K562 (cell line): ENCODE data around the gene RFPL3. TPM values are rescaled to one million over a fixed set of nuclear protein-coding genes. Genes with fewer than 3 reads are reported as not detected.

Experiments
- ATAC-seq: fragments of 200-7000 bp; cut with Tn5 transposase; 3 replicates; pipeline ENCODE4 v1.9.1; 2020; ENCODE audit warnings: moderate library complexity
- BruUV-seq: library from RNA; stranded (reverse); fragments of 400-500 nt; replicated peaks from 2 replicates; lab custom pipeline; 2021; lab: Mats Ljungman, UMichigan
- CTCF ChIA-PET: fragments of 300-600 bp; formaldehyde crosslinking; extraction: SDS; loops from one replicate; lab custom pipeline; 2021; ENCODE audit warnings: low intra/inter-chr PET ratio; lab: Yijun Ruan, JAX
- POLR2A ChIA-PET: fragments of 300-600, 350-650 bp; sonication (Branson Sonifier 250); formaldehyde crosslinking; extraction: SDS; loops from one replicate; lab custom pipeline; 2021; ENCODE audit warnings: antibody characterized with exemption, inconsistent platforms; lab: Yijun Ruan, JAX
- DNase-seq, 4 experiments: peaks; one replicate each; pipeline versions ENCODE4 v3.0.0 to v3.0.0-alpha.2; 2011 to 2018; ENCODE audit warnings: low spot score in 3 of 4, mixed read lengths in 3 of 4; ENCODE audit errors: extremely low read depth in 1 of 4
- FAIRE-seq: peaks from 2 replicates; lab custom pipeline; 2011; peaks lifted over from hg19 to GRCh38; lab: Jason Lieb, UNC
- H2AFZ ChIP-seq: 2 replicates; pipeline ENCODE4 v1.6.0; 2011; ENCODE audit warnings: low read depth, low read length, control low read depth, inconsistent platforms
- H3K27ac ChIP-seq: fragments of 200-600 bp; 3 replicates; pipeline ENCODE4 v1.8.0; 2011; ENCODE audit warnings: low read depth, mild to moderate bottlenecking, control low read depth, inconsistent platforms, low read length, moderate library complexity, mixed read lengths; ENCODE audit errors: extremely low read depth
- H3K27me3 ChIP-seq, 2 experiments: fragments of 300-600 bp in 1 of 2; 2 replicates in 1 of 2; 3 replicates in 1 of 2; pipeline versions ENCODE4 v1.6.0 to v1.8.0; 2011; ENCODE audit warnings: inconsistent platforms in 2 of 2, low read length in 2 of 2, mild to moderate bottlenecking in 1 of 2, mixed read lengths in 1 of 2, moderate library complexity in 1 of 2; ENCODE audit not compliant: control insufficient read depth in 2 of 2, insufficient read depth in 2 of 2
- H3K36me3 ChIP-seq: fragments of 300-600 bp; 3 replicates; pipeline ENCODE4 v1.8.0; 2011; ENCODE audit warnings: mild to moderate bottlenecking, low read length, inconsistent platforms; ENCODE audit not compliant: control insufficient read depth, insufficient read depth
- H3K4me1 ChIP-seq, 2 experiments: fragments of 200-600 bp in 1 of 2; replicated peaks in 1 of 2; 2 replicates in 1 of 2; 3 replicates in 1 of 2; pipeline versions ENCODE4 v1.5.1 to v1.8.0; 2011; ENCODE audit warnings: inconsistent platforms in 2 of 2, low read length in 2 of 2, mild to moderate bottlenecking in 1 of 2, mixed read lengths in 1 of 2, moderate library complexity in 1 of 2; ENCODE audit not compliant: control insufficient read depth in 2 of 2, insufficient read depth in 2 of 2
- H3K4me2 ChIP-seq: 2 replicates; pipeline ENCODE4 v1.6.1; 2011; ENCODE audit warnings: low read length, control low read depth, inconsistent platforms, mixed read lengths; ENCODE audit not compliant: insufficient read depth
- H3K4me3 ChIP-seq: fragments of 200-600 bp; sonication (generic), shearing (Covaris generic); 2 replicates; pipeline ENCODE4 v1.5.1; 2016; ENCODE audit warnings: control low read depth, inconsistent platforms
- H3K79me2 ChIP-seq: fragments of 200-600 bp; 3 replicates; pipeline ENCODE4 v1.8.0; 2011; ENCODE audit warnings: low read length, inconsistent platforms; ENCODE audit not compliant: control insufficient read depth, insufficient read depth
- H3K9ac ChIP-seq, 2 experiments: 2 replicates each; pipeline versions ENCODE4 v1.6.0 to v1.6.1; 2011; ENCODE audit warnings: low read depth in 2 of 2, low read length in 2 of 2, control low read depth in 1 of 2, inconsistent platforms in 1 of 2, mild to moderate bottlenecking in 1 of 2, mixed read lengths in 1 of 2; ENCODE audit not compliant: insufficient read depth in 1 of 2
- H3K9me1 ChIP-seq: one replicate; pipeline ENCODE4 v1.6.0; 2011; ENCODE audit warnings: inconsistent platforms, mild to moderate bottlenecking, low read length, moderate library complexity; ENCODE audit not compliant: control insufficient read depth, insufficient read depth
- H3K9me3 ChIP-seq: replicated peaks from 2 replicates; pipeline ENCODE4 v1.5.1; 2011; ENCODE audit warnings: low read depth, low read length, inconsistent platforms; ENCODE audit not compliant: control insufficient read depth, insufficient read depth
- H4K20me1 ChIP-seq: replicated peaks from 2 replicates; pipeline ENCODE4 v1.6.1; 2011; ENCODE audit warnings: low read length, inconsistent platforms, mixed read lengths; ENCODE audit not compliant: control insufficient read depth, insufficient read depth
- AFF4 ChIP-seq: sonication (generic); formaldehyde crosslinking; IDR thresholded peaks from 2 replicates; pipeline ENCODE4 v1.8.0; 2023; ENCODE audit warnings: mild to moderate bottlenecking, missing genetic modification reagents
- DIDO1 ChIP-seq: fragments of 450-650 bp; IDR thresholded peaks from 2 replicates; pipeline ENCODE4 v1.6.1; 2016; ENCODE audit warnings: low read depth, missing biosample characterization, missing genetic modification characterization
- MAFF ChIP-seq: IDR thresholded peaks from 2 replicates; pipeline ENCODE4 v1.6.1; 2012; ENCODE audit warnings: low read length, improper control_type of control experiment
- MGA ChIP-seq: fragments of 450-650 bp; IDR thresholded peaks from 2 replicates; pipeline ENCODE4 v1.6.1; 2016; ENCODE audit warnings: mild to moderate bottlenecking, moderate library complexity
- POLR2A ChIP-seq: fragments of 450-650 bp; conservative IDR thresholded peaks from 2 replicates; pipeline ENCODE4 v1.6.1; 2016
- WGBS: fragments of 100-300 bp; shearing (Covaris generic); methylation state at CpG from one replicate; pipeline ENCODE4 v1.1.6; 2016; ENCODE audit warnings: low coverage, mixed read lengths; ENCODE audit not compliant: insufficient coverage; ENCODE audit errors: missing lambda C conversion rate; 5-methylcytosine and 5-hydroxymethylcytosine counted together
- in situ Hi-C: fragments of 300-500 bp; cut with MboI; formaldehyde crosslinking; loops from 4 replicates; pipeline ENCODE4 v1.15.0; 2018; ENCODE audit warnings: inconsistent platforms, mixed read lengths
- intact Hi-C: fragments of 100-400 bp; cut with micrococcal nuclease; formaldehyde crosslinking; loops from 2 replicates; pipeline ENCODE4 v1.14.2; 2022
- polyA plus RNA-seq, 8 experiments: library from polyadenylated mRNA; depleted of rRNA in 4 of 8; stranded (reverse) in 5 of 8; unstranded in 3 of 8; fragments of >200 nt; fragmentation: Nextera tagmentation in 2 of 8; fragmentation: Illumina TruSeq in 1 of 8; extraction: Ambion mirVana in 2 of 8; extraction: Trizol in 1 of 8; gene quantifications; 2 replicates each; pipeline versions ENCODE4 v1.2.1 to v1.2.3, GENCODE V29; 2011 to 2014; ENCODE audit warnings: inconsistent platforms in 1 of 8, missing spikeins in 1 of 8
- total RNA-seq, 7 experiments: library from RNA; depleted of rRNA in 6 of 7; stranded (reverse); fragments of >200 nt in 6 of 7; fragmentation: Illumina TruSeq in 2 of 7; extraction: Trizol in 2 of 7; gene quantifications; 2 replicates each; pipeline versions ENCODE4 v1.2.1 to v1.2.3, GENCODE V29; 2011 to 2021; ENCODE audit warnings: low replicate concordance in 1 of 7
- TF ChIP-seq, protein P1 (sequence below): sonication (generic); IDR thresholded peaks from 2 replicates; pipeline ENCODE4 v1.6.1; 2016

The RFPL3 gene
- total and polyA plus RNA-seq, 9 of the 15 experiments (the other 6 are each of a cell fraction or from before 2014, with no cell fraction given) = not detected

DNA sequence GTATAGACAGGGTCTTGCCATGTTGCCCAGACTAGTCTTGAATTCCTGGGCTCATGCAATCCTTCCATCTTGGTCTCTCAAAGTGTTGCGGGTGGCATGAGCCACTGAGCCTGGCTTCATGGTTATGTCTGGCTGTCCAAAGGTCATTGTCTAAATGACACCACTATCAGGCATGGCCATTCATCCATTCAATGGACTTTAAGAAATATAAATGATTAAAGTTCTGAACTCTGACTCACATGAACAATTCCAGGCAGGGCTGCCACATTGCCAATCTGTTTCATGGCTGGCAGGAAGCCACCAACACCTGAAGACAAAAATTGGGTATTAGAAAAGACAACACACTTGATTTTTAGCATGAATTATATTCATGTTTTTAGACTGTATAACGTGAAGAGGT lies 50.3 kb downstream of the RFPL3 start:
- POLR2A ChIA-PET = no interaction called here
- ATAC-seq = no peak
- in situ Hi-C loops = no loop called here

More for the DNA sequence above, 50.3 kb downstream of the RFPL3 start:
- H4K20me1 ChIP-seq = no peaks in the 10 kb centered on the region; the same call in 1 of the 2 replicates
- H3K36me3 ChIP-seq = peaks cover 59% of the 10 kb centered on the region; the same call in 2 of the 3 replicates
- peaks cover 35% of the 10 kb centered on the region for H3K79me2 ChIP-seq
- WGBS = 50% methylated on average over 2 of the region's 2 CpGs
- intact Hi-C loops = no loop called here
- no peaks in the 10 kb centered on the region for H3K9me1 ChIP-seq
- H3K4me2 ChIP-seq = no peak overlapping the region
- H3K9ac ChIP-seq = no peak overlapping the region
- peaks cover 5 to 9% of the 10 kb centered on the region in 2 experiments; a peak in 3 of 5 replicates for H3K4me1 ChIP-seq
- no peaks in the 10 kb centered on the region for H3K9me3 ChIP-seq
- no peaks in the 10 kb centered on the region for H3K27me3 ChIP-seq
- no peak overlapping the region for H3K27ac ChIP-seq
- FAIRE-seq = no peak
- CTCF ChIA-PET = no interaction called here
- no peak for DNase-seq
- H2AFZ ChIP-seq = no peak overlapping the region
- H3K4me3 ChIP-seq = no peak overlapping the region
- no peak for TF ChIP-seq MGA
- TF ChIP-seq DIDO1 (tag) = no peak
- TF ChIP-seq, protein P1, sequence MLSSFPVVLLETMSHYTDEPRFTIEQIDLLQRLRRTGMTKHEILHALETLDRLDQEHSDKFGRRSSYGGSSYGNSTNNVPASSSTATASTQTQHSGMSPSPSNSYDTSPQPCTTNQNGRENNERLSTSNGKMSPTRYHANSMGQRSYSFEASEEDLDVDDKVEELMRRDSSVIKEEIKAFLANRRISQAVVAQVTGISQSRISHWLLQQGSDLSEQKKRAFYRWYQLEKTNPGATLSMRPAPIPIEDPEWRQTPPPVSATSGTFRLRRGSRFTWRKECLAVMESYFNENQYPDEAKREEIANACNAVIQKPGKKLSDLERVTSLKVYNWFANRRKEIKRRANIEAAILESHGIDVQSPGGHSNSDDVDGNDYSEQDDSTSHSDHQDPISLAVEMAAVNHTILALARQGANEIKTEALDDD = no peak
- no peak for TF ChIP-seq POLR2A
- TF ChIP-seq MAFF = no peak
- no peak for TF ChIP-seq AFF4 (CRISPR knock-in tag)
- BruUV-seq = no TSS peak
